BJ (cell line): ENCODE data around the gene NBEA. TPM values are rescaled to one million over a fixed set of nuclear protein-coding genes. Genes with fewer than 3 reads are reported as not detected.

ENCODE experiments used
- CTCF ChIA-PET: fragments of 350-600 bp; formaldehyde crosslinking; extraction: SDS; loops from one replicate; lab custom pipeline; 2021; ENCODE audit warnings: antibody characterized with exemption, inconsistent platforms; lab: Yijun Ruan, JAX
- POLR2A ChIA-PET: fragments of 300-600 bp; sonication (Branson Sonifier 250); formaldehyde crosslinking; extraction: SDS; loops from one replicate; lab custom pipeline; 2021; ENCODE audit warnings: antibody characterized with exemption; lab: Charles Lee
- DNase-seq: peaks from one replicate; pipeline ENCODE4 v3.0.0-alpha.2; 2011; ENCODE audit warnings: low read depth
- H3K27me3 ChIP-seq: 2 replicates; pipeline ENCODE4 v1.6.0; 2011; ENCODE audit warnings: low read length; ENCODE audit not compliant: control insufficient read depth, insufficient read depth
- H3K36me3 ChIP-seq: 2 replicates; pipeline ENCODE4 v1.5.1; 2011; ENCODE audit warnings: low read length; ENCODE audit not compliant: control insufficient read depth, insufficient read depth
- H3K4me3 ChIP-seq: 2 replicates; pipeline ENCODE4 v1.5.1; 2011; ENCODE audit warnings: low read depth, mild to moderate bottlenecking, control low read depth, low read length
- polyA plus RNA-seq: library from polyadenylated mRNA; depleted of rRNA; stranded (reverse); fragments of >200 nt; gene quantifications from 2 replicates; pipeline ENCODE4 v1.2.3, GENCODE V29; 2011
- TF ChIP-seq, protein P1 (sequence below): IDR thresholded peaks from 2 replicates; pipeline ENCODE4 v1.5.1; 2011; ENCODE audit warnings: low read depth, mild to moderate bottlenecking, control low read depth, inconsistent platforms, low read length, moderate library complexity; ENCODE audit not compliant: insufficient read depth

The NBEA gene
- polyA plus RNA-seq, 1 experiment, result 17.8 TPM

DNA sequence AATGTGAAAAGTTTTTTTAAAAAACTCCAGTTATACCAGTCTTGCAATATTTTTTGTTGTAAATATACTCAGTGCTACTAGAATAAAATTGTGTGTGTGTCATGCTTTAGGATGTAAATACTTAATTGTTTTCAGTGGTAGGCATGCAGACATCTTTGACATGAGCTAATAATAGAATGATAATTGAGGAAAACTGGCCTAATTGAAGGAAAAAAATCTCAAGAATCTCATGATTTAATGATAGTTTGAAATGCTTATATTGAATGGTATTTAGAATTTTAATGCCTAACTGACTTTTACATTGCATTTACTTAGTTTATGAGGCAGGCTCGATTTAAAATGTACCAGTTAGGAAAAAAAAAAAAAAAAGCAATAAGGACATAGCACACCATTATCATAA is 537.6 kb downstream of the NBEA start:
- ChIA-PET POLR2A (interaction anchor here (0.6 to 1.6 kb wide), 5 partner anchors 26 to 474 kb away, joined by 4 to 21 read pairs (median 4); no protein-coding TSS in a partner anchor), CTCF (interaction anchor here (0.7 to 3.2 kb wide), 4 partner anchors 10 to 308 kb away, joined by 3 to 14 read pairs (median 5); no protein-coding TSS in a partner anchor)
- Histone ChIP-seq H3K4me3 (peak overlapping the region; percentile 21), H3K36me3 (no peaks in the 10 kb centered on the region), H3K27me3 (no peaks in the 10 kb centered on the region)
- TF ChIP-seq, protein P1, sequence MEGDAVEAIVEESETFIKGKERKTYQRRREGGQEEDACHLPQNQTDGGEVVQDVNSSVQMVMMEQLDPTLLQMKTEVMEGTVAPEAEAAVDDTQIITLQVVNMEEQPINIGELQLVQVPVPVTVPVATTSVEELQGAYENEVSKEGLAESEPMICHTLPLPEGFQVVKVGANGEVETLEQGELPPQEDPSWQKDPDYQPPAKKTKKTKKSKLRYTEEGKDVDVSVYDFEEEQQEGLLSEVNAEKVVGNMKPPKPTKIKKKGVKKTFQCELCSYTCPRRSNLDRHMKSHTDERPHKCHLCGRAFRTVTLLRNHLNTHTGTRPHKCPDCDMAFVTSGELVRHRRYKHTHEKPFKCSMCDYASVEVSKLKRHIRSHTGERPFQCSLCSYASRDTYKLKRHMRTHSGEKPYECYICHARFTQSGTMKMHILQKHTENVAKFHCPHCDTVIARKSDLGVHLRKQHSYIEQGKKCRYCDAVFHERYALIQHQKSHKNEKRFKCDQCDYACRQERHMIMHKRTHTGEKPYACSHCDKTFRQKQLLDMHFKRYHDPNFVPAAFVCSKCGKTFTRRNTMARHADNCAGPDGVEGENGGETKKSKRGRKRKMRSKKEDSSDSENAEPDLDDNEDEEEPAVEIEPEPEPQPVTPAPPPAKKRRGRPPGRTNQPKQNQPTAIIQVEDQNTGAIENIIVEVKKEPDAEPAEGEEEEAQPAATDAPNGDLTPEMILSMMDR, result no peak
- no peak for DNase-seq

DNA sequence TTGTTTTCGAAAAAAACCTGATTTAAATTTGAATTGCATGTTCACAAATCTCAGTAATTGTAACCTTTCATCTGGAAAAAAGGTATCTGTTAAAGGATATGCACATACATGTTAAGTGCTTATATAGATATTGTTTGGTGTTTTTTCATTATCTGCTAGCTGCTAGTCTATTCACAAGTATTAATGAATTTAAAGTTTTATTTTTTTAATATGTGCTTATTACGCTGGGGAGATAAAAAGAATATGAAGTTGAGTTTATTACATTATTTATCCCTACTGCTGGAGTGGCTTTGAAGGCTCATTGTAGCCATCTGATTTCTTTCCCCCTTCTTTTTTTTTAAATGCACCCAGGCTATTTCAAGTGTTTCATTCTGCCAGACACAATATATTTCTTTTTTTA is 538.3 kb downstream of the NBEA start:
- ChIA-PET CTCF (interaction anchor here (0.7 to 3.2 kb wide), 5 partner anchors 11 to 307 kb away, joined by 3 to 14 read pairs (median 4); no protein-coding TSS in a partner anchor), POLR2A (interaction anchor here (0.6 to 1.6 kb wide), 4 partner anchors 220 to 473 kb away, joined by 4 to 14 read pairs (median 4); no protein-coding TSS in a partner anchor)
- H3K36me3 ChIP-seq, result no peaks in the 10 kb centered on the region
- DNase-seq, result no peak
- no peaks in the 10 kb centered on the region for H3K27me3 ChIP-seq
- H3K4me3 ChIP-seq, result peak overlapping the region; percentile 21
- TF ChIP-seq, protein P1, result no peak

DNA sequence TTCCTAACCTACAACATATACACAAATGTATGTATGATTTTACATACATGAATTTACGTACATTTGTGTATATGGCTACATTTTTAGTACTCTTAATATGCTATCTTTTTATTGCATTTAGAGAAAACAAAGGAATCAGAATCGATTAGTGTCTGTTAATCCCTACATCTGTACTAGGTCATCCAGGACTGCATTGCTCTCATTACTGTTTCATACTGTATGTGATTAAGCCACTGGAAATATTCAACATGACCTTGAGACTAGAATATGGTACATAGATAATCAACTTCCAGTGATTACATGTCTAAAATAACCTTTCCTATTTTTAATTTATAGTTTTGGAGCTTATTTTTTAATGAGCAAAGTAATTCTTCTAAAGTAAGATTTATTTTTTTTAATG is 539.7 kb downstream of the NBEA start:
- Histone ChIP-seq H3K36me3 (no peaks in the 10 kb centered on the region), H3K4me3 (no peak overlapping the region), H3K27me3 (no peaks in the 10 kb centered on the region)
- CTCF ChIA-PET, result no interaction called here
- POLR2A ChIA-PET, result interaction anchor here (0.6 kb wide), 1 partner anchor 156 kb away, joined by 5 read pairs; no protein-coding TSS in a partner anchor
- TF ChIP-seq, protein P1, result no peak
- DNase-seq, result no peak

DNA sequence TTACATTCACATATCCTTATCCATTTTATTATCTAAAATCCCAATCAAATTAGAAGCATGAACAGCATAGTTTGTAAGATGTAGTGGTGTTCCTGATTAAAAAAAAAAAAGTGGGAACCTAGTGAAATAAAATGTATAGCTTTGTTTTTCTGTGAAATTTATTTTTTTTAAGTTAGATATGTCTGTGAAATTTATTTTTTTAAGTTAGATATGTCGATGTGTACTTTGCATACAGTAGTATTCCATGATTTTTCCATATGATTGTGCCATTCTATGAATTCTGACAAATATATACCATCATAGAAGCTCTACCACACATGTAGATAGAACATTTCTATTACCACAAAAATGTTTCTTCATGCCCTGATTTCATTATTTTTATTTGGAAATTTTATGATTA is 540.5 kb downstream of the NBEA start:
- H3K27me3 ChIP-seq, result no peaks in the 10 kb centered on the region
- no peaks in the 10 kb centered on the region for H3K36me3 ChIP-seq
- CTCF ChIA-PET, result interaction anchor here (1.4 kb wide), 1 partner anchor 238 kb away, joined by 3 read pairs; no protein-coding TSS in a partner anchor
- DNase-seq, result no peak
- no peak overlapping the region for H3K4me3 ChIP-seq
- TF ChIP-seq, protein P1, result no peak
- POLR2A ChIA-PET, result interaction anchor here (0.6 to 0.7 kb wide), 2 partner anchors 193 to 1222 kb away, joined by 3 to 4 read pairs; no protein-coding TSS in a partner anchor

DNA sequence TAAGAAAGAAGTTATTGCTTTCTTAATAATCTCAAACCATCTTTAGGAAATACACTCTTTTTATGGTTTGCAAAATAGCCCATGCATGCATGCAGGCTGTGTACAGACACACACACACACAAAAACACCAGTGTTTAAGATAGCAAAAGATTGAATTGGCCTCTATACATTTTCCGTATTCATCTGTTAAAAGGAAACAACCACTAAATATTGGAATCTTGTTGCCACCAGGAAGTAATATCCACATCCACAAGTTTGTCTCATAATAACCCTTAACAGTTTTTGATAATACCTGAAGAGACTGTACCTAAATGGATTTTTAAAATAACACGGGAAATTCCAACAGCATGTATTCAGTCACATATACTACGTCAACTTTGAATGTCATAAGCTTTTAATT is 541.7 kb downstream of the NBEA start:
- CTCF ChIA-PET, result no interaction called here
- TF ChIP-seq, protein P1, result no peak
- Histone ChIP-seq H3K36me3 (no peaks in the 10 kb centered on the region), H3K27me3 (no peaks in the 10 kb centered on the region), H3K4me3 (no peak overlapping the region)
- POLR2A ChIA-PET, result no interaction called here
- no peak for DNase-seq
